ENCODE data around the gene ATP2B1.

- no peak for TF ChIP-seq POLR2A (IDR thresholded peaks at IDR 0.05)
- no peak for TF ChIP-seq CTCF (IDR thresholded peaks at IDR 0.05)
These were observed 10.0 kb downstream of the ATP2B1 start for GRCh38 chr12:89698607-89699006.
